HG03066 (cell line): ENCODE data around the gene ZBTB5.
"Not testable (repeated sequence)": the region's sequence is repeated elsewhere in the genome, so short reads cannot be mapped to it uniquely, and the experiment has no call there.

ENCODE experiments used
- ATAC-seq: cut with Tn5 transposase; IDR thresholded peaks from one replicate; pipeline ENCODE4 v1.9.1; 2021; ENCODE audit warnings: low read depth; ENCODE audit not compliant: unreplicated experiment

Gene ZBTB5

GRCh38 chr9:37465249-37466036 is at the start of gene ZBTB5:
Gene ZBTB5, minus strand, starts transcription at chr9:37465450. Its CDS starts 22,899 bp downstream, at chr9:37442551.
- ATAC-seq = peak; percentile 68

GRCh38 chr9:37514999-37515398 is 49.7 kb upstream of the ZBTB5 start:
- no peak for ATAC-seq

- not testable (repeated sequence) for ATAC-seq
Observed at GRCh38 chr9:37514415-37514814, 49.2 kb upstream of the ZBTB5 start.

- no peak for ATAC-seq
Observed at GRCh38 chr9:37512437-37512836, 47.2 kb upstream of the ZBTB5 start.

- ATAC-seq = no peak
Observed at GRCh38 chr9:37511016-37512010, 46.1 kb upstream of the ZBTB5 start.

GRCh38 chr9:37510053-37510452 is 44.8 kb upstream of the ZBTB5 start:
- not testable (repeated sequence) for ATAC-seq

- ATAC-seq = no peak
Observed at GRCh38 chr9:37509536-37509935, 44.3 kb upstream of the ZBTB5 start.

GRCh38 chr9:37508834-37509206 is 43.6 kb upstream of the ZBTB5 start:
- no peak for ATAC-seq

- ATAC-seq = no peak
Observed at GRCh38 chr9:37508135-37508833, 43.0 kb upstream of the ZBTB5 start.

GRCh38 chr9:37507566-37508134 is 42.4 kb upstream of the ZBTB5 start:
- ATAC-seq = no peak

- ATAC-seq = no peak
Observed at GRCh38 chr9:37504605-37505004, 39.4 kb upstream of the ZBTB5 start.

GRCh38 chr9:37503736-37504135 is 38.5 kb upstream of the ZBTB5 start:
- no peak for ATAC-seq

GRCh38 chr9:37501957-37502596 is 36.8 kb upstream of the ZBTB5 start:
- no peak for ATAC-seq

GRCh38 chr9:37499297-37499696 is 34.0 kb upstream of the ZBTB5 start:
- no peak for ATAC-seq

- no peak for ATAC-seq
Observed at GRCh38 chr9:37498457-37498856, 33.2 kb upstream of the ZBTB5 start.

- ATAC-seq = no peak
Observed at GRCh38 chr9:37497320-37497719, 32.1 kb upstream of the ZBTB5 start.

- no peak for ATAC-seq
Observed at GRCh38 chr9:37496020-37496419, 30.8 kb upstream of the ZBTB5 start.

GRCh38 chr9:37495571-37495970 is 30.3 kb upstream of the ZBTB5 start:
- ATAC-seq = no peak

GRCh38 chr9:37491939-37492338 is 26.7 kb upstream of the ZBTB5 start:
- no peak for ATAC-seq
